Fibroblast of lung (primary cell): Measurements from ENCODE around the gene SH2D6. TPM values are rescaled to one million over a fixed set of nuclear protein-coding genes. Genes with fewer than 3 reads are reported as not detected.

ENCODE experiments used
- DNase-seq, 2 donors: peaks; one replicate each; pipeline versions ENCODE4 v3.0.0 to v3.0.0-alpha.2; 2010; ENCODE audit warnings: low read depth in 2 of 2
- H2AFZ ChIP-seq: 2 replicates; pipeline ENCODE4 v1.5.1; 2012; ENCODE audit warnings: low read length, control low read depth, inconsistent platforms
- H3K27ac ChIP-seq: 2 replicates; pipeline ENCODE4 v1.5.1; 2011; ENCODE audit warnings: low read length, control low read depth; ENCODE audit not compliant: insufficient read depth
- H3K27me3 ChIP-seq: 2 replicates; pipeline ENCODE4 v1.5.1; 2011; ENCODE audit warnings: mild to moderate bottlenecking, low read length; ENCODE audit not compliant: control insufficient read depth, insufficient read depth
- H3K36me3 ChIP-seq: 2 replicates; pipeline ENCODE4 v1.5.1; 2011; ENCODE audit warnings: low read length; ENCODE audit not compliant: control insufficient read depth, insufficient read depth
- H3K4me1 ChIP-seq: 2 replicates; pipeline ENCODE4 v1.5.1; 2011; ENCODE audit warnings: low read length; ENCODE audit not compliant: control insufficient read depth, insufficient read depth; ENCODE audit errors: extremely low read depth
- H3K4me2 ChIP-seq: 2 replicates; pipeline ENCODE4 v1.5.1; 2011; ENCODE audit warnings: low read length, control low read depth; ENCODE audit not compliant: insufficient read depth; ENCODE audit errors: extremely low read depth
- H3K4me3 ChIP-seq, 4 experiments: fragments of 200-600 bp in 1 of 4; sonication (generic) in 1 of 4; replicated peaks in 1 of 4; 2 replicates each; pipeline ENCODE4 v1.5.1; 2011 to 2016; ENCODE audit warnings: low read length in 4 of 4, low read depth in 3 of 4, mild to moderate bottlenecking in 3 of 4, control low read depth in 2 of 4, inconsistent platforms in 1 of 4, mixed read lengths in 1 of 4; ENCODE audit not compliant: insufficient read depth in 1 of 4; ENCODE audit errors: control extremely low read depth in 1 of 4
- H3K79me2 ChIP-seq: 2 replicates; pipeline ENCODE4 v1.5.1; 2012; ENCODE audit warnings: mild to moderate bottlenecking, low read length, inconsistent platforms; ENCODE audit not compliant: control insufficient read depth, insufficient read depth
- H3K9ac ChIP-seq: 2 replicates; pipeline ENCODE4 v1.5.1; 2011; ENCODE audit warnings: mild to moderate bottlenecking, low read length, control low read depth; ENCODE audit not compliant: insufficient read depth
- H3K9me3 ChIP-seq: 2 replicates; pipeline ENCODE4 v1.5.1; 2012; ENCODE audit warnings: low read depth, low read length; ENCODE audit not compliant: control insufficient read depth, insufficient read depth
- H4K20me1 ChIP-seq: 2 replicates; pipeline ENCODE4 v1.5.1; 2011; ENCODE audit warnings: low read length; ENCODE audit not compliant: control insufficient read depth, insufficient read depth; ENCODE audit errors: extremely low read depth
- CTCF ChIP-seq, 2 donors: IDR thresholded peaks in 1 of 2; conservative IDR thresholded peaks in 1 of 2; 1 replicate in 1 of 2; 2 replicates in 1 of 2; pipeline ENCODE4 v1.5.1; 2011 to 2012; ENCODE audit warnings: low read length in 2 of 2, control low read depth in 1 of 2, inconsistent platforms in 1 of 2, low read depth in 1 of 2, mild to moderate bottlenecking in 1 of 2
- EZH2 ChIP-seq: IDR thresholded peaks from 2 replicates; pipeline ENCODE4 v1.5.1; 2012; ENCODE audit warnings: low read length, control low read depth, mild to moderate bottlenecking; ENCODE audit errors: missing control alignments
- polyA plus RNA-seq, 2 donors: library from polyadenylated mRNA; depleted of rRNA in 1 of 2; stranded (reverse) in 1 of 2; unstranded in 1 of 2; fragments of >200 nt; gene quantifications; 2 replicates each; pipeline ENCODE4 v1.2.1, GENCODE V29; 2011 to 2012; ENCODE audit warnings: missing spikeins in 1 of 2
- total RNA-seq: library from RNA; depleted of rRNA; stranded (reverse); fragments of >200 nt; gene quantifications from 2 replicates; pipeline ENCODE4 v1.2.1, GENCODE V29; 2014

SH2D6 gene
- total and polyA plus RNA-seq, 2 donors (not counting 1 experiment from before 2014, with no cell fraction given) = 0.16 to 2.1 TPM

- DNase-seq = no peak
- Histone ChIP-seq H3K4me1 (no peaks in the 10 kb centered on the region), H4K20me1 (no peaks in the 10 kb centered on the region), H3K79me2 (no peaks in the 10 kb centered on the region), H3K4me2 (no peak overlapping the region), H3K27me3 (no peaks in the 10 kb centered on the region), H3K9ac (no peak overlapping the region), H3K9me3 (no peaks in the 10 kb centered on the region), H3K4me3 (no peak overlapping the region), H2AFZ (no peak overlapping the region), H3K27ac (no peak overlapping the region), H3K36me3 (no peaks in the 10 kb centered on the region)
- no peak for TF ChIP-seq CTCF (conservative IDR thresholded peaks at IDR 0.05 in 1 of 2, IDR thresholded peaks at IDR 0.05 in 1 of 2; ENCODE audit: low read depth in 1 of 2, low read length in 2 of 2)
- TF ChIP-seq EZH2 = no peak
Measured at GRCh38 chr2:85371045-85371444, 47.5 kb upstream of the SH2D6 start.

GRCh38 chr2:85376291-85377065 is 42.0 kb upstream of the SH2D6 start:
- H3K36me3 ChIP-seq = no peaks in the 10 kb centered on the region
- peak in 1 of 2 donors; percentile 42 for DNase-seq
- no peak overlapping the region for H2AFZ ChIP-seq
- H3K27ac ChIP-seq = no peak overlapping the region
- no peaks in the 10 kb centered on the region for H3K27me3 ChIP-seq
- TF ChIP-seq CTCF (conservative IDR thresholded peaks at IDR 0.05 in 1 of 2, IDR thresholded peaks at IDR 0.05 in 1 of 2; ENCODE audit: low read depth in 1 of 2, low read length in 2 of 2) = no peak
- TF ChIP-seq EZH2 = no peak
- no peaks in the 10 kb centered on the region for H4K20me1 ChIP-seq
- H3K4me3 ChIP-seq = no peak overlapping the region
- H3K4me2 ChIP-seq = no peak overlapping the region
- no peak overlapping the region for H3K9ac ChIP-seq
- H3K9me3 ChIP-seq = no peaks in the 10 kb centered on the region
- no peaks in the 10 kb centered on the region for H3K79me2 ChIP-seq
- H3K4me1 ChIP-seq = no peaks in the 10 kb centered on the region

- H2AFZ ChIP-seq = no peak overlapping the region
Measured at GRCh38 chr2:85377083-85377482, 41.4 kb upstream of the SH2D6 start.

More at GRCh38 chr2:85377083-85377482, 41.4 kb upstream of the SH2D6 start:
- no peaks in the 10 kb centered on the region for H3K4me1 ChIP-seq
- DNase-seq = no peak
- H3K79me2 ChIP-seq = no peaks in the 10 kb centered on the region
- H3K4me2 ChIP-seq = no peak overlapping the region
- no peak overlapping the region for H3K4me3 ChIP-seq
- no peaks in the 10 kb centered on the region for H4K20me1 ChIP-seq
- H3K36me3 ChIP-seq = no peaks in the 10 kb centered on the region
- H3K27ac ChIP-seq = no peak overlapping the region
- no peak for TF ChIP-seq EZH2
- TF ChIP-seq CTCF (conservative IDR thresholded peaks at IDR 0.05 in 1 of 2, IDR thresholded peaks at IDR 0.05 in 1 of 2; ENCODE audit: low read depth in 1 of 2, low read length in 2 of 2) = no peak
- H3K9ac ChIP-seq = no peak overlapping the region
- no peaks in the 10 kb centered on the region for H3K27me3 ChIP-seq
- no peaks in the 10 kb centered on the region for H3K9me3 ChIP-seq
